HG03095 (cell line): ENCODE results near the gene ARMC2.
"Not testable (repeated sequence)": the region's sequence is repeated elsewhere in the genome, so short reads cannot be mapped to it uniquely, and the experiment has no call there.

Source experiments
- ATAC-seq: cut with Tn5 transposase; IDR thresholded peaks from one replicate; pipeline ENCODE4 v1.9.1; 2021; ENCODE audit warnings: moderate library complexity; ENCODE audit not compliant: unreplicated experiment

ARMC2 gene

DNA sequence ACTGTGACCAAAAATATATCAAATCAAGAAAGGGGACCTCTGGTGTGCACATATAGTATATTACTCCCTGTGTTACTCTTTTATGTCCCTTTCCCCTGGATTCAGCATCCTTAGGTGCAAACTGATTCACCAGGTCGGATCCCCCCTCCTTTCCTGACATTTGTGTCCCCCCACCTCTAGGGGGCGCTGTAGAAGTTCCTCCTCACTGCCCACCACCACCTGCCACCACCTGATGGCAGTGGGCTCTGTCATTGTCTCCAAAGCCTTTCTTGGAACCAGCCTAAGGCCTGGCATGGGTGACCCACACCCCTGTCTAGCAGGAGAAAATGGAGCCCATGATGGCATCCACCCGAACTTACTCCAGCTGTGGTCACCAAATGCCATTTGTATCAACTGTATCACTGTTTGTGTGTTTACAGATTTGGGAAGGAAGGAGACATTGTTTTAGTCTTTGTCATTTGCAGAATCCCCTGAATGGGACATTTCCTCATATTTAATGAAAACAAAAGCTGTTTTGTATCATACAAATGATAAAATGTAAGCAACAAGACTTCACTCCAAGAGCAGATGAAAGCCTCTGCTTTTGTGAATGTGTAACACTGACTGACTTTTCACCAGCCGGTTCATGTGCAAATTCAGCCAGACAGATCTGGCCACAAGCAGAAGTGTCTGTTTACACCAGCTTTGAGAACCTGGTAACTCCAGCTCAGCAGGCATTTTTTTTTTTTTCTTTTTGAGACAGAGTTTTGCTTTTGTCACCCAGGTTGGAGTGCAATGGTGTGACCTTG is 66.2 kb downstream of the ARMC2 start:
- no peak for ATAC-seq

GRCh38 chr6:108915258-108915657 is 67.0 kb downstream of the ARMC2 start:
- no peak for ATAC-seq

- ATAC-seq: no peak
Observed at GRCh38 chr6:108916026-108916686, 67.9 kb downstream of the ARMC2 start.

DNA sequence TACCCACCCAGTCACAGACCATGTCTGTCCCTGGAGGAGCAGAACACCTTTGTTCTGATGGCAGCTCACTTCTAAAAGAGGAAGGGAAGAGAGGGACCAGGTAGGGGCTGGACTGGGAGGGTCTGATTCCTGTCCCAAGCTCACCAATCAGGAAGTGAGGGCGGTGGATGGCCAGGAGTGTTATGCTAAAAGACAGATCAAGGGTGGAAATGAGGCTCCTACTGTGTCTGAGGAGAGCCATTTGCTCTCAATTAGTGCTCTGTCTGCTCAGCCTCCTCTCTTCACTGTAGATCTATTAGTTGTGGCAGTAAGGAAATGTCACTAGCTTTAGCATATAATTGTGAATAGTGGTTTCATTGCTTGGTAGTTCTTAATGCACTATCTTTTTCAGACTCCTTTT is 72.5 kb downstream of the ARMC2 start:
- ATAC-seq: no peak

GRCh38 chr6:108921547-108922361 is 73.5 kb downstream of the ARMC2 start:
- no peak for ATAC-seq

- ATAC-seq: no peak
Observed at GRCh38 chr6:108922499-108922898, 74.3 kb downstream of the ARMC2 start.

DNA sequence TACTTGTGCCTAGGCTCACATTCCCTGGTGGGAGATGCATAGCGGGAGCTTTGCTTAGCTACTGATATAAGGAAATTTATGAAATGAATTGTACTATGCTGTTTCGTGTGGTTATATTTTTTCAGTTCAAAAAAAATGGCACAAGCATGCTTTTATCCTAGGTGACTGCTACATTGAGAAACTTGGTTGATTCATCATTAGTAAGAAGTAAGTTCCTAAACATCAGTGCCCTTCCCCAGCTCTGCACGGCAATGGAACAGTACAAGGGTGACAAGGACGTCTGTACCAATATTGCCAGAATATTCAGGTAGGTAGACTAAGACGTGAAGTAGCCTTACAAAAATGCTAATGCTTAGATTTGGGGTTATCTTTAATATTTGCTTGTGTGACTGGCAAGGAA is 79.7 kb downstream of the ARMC2 start:
- ATAC-seq: no peak

DNA sequence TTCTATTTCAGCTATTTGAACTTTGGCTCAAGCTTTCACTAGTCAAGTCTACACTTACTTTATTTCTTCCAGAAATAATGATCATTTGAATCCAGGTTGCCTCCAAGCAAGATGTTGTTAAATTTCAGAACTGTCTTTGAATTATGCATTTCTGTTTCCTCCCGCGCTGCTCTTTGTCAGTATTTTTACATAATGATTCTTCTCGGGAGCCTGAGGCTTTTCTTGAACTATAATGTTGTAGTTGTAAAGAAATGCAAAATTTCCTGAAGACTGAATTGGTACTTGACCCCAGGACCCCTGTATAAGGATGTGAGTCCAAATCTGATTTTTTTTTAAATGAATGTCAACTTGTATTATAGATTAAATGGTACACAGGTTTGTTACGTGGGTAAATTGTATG is 80.4 kb downstream of the ARMC2 start:
- ATAC-seq: no peak

DNA sequence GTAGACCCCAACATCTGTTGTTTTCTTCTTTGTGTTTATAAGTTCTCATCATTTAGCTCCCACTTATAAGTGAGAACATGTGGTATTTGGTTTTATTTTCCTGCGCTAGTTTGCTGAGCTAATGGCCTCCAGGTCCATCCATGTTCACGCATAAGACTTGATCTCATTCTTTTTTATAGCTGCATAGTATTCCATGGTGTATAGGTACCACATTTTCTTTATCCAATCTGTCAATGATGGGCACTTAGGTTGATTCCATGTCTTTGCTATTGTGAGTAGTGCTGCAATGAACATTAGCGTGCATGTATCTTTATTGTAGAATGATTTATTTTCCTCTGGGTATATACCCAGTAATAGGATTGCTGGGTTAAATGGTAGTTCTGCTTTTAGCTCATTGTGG is 82.9 kb downstream of the ARMC2 start:
- not testable (repeated sequence) for ATAC-seq

DNA sequence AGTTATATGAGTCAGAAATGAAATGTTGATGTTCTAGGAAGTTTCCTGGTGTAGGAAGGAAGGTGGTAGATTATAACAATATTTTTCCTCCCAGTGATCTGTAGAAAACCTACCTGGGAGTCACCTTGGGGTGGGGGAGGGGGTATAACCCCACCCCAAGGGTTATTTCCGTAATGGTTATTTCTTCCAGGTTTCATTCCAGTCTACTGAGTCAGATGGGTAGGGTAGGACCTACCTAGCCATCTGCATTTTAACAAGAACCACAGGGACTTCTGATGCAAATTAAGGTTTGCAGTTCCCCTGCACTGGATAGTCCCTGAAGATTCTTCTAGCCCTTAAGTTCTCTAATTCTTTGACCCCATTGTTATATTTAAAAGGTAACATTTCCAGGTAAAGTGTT is 88.9 kb downstream of the ARMC2 start:
- no peak for ATAC-seq

- no peak for ATAC-seq
Observed at GRCh38 chr6:108940741-108941140, 92.5 kb downstream of the ARMC2 start.

DNA sequence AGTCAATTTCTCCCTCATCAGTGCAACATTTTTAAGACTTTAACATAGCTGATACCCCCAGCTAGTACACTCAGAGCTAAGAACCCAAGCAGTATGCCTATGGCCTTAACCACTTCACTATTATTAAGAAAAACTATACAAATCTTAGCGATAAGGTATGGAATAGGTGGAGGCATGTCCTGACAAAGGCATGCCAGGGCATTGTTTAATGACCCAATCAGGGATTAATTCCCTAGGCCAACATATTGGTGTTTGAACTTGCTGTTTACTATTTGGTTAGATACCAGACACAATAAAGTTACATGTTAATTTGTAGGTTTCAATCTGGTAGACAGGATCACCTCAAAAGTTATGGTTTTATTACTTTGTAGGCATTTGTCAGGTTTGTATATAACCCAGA is 93.1 kb downstream of the ARMC2 start:
- ATAC-seq: no peak

DNA sequence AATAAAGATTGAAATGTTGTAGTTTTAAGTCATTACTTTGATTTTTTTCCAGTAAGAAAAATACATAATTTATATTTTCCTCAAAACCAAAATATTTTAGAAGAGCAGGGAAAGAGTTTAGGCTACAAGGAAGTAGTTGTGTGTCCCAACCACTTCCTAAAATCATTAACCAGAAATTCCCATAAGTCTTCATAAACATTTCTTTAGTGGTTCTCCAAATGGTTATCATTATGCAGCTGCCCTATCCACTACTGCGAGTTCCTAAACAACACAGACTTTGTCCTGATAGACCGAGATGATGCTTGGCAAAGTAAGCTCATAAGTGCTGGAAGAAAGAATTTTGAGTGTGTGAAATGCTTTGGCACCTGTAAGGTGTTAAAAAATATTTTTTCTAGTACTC is 93.6 kb downstream of the ARMC2 start:
- ATAC-seq: no peak

GRCh38 chr6:108942556-108943492 is 94.6 kb downstream of the ARMC2 start:
- no peak for ATAC-seq

GRCh38 chr6:108944071-108944470 is 95.8 kb downstream of the ARMC2 start:
- ATAC-seq: no peak

DNA sequence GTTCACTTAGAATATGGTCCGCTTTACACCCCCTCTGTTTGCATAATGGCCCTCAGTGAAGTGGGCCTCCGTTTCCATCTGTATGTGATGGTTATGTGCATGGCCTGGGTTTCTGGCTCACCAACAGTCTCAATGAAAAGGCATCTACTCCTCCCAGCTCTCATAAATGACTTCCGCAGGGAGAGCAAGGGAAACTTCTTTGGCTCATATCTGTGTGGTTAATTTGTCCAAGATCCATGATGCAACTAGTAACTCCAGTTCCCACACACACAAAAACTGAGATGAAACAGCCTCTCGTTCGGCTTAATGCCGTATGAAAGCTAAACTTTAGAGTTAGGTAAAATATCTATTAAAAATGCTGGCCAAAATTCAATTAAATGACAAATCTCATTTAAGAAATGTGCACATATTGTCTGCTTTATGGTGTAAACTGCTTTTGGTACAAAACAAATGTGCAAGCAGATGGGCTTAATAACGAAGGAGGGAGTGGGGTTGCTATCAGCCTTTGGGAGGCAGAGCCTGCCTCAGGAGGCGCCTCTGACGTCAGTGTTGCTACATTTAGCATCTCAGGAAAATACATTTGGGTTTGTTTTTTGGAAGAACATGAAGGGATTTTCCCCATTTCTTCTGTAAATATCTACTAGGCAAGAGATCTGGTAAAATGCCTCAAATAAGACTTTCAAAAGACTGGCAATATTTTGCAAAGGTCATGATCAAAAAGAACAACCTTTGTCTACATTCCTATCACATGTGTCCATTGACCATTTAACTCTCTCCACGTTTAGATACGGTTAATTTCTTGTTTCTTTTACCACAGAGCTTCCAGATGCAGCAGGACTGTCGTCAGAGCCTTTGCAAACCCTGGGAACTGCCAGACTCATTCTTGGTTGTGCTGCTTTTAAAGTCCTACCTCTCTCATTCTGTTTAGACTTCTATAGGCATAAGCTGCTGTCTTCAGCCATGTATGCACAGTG is 96.8 kb downstream of the ARMC2 start:
- ATAC-seq: no peak

- ATAC-seq: no peak
Observed at GRCh38 chr6:108945681-108946159, 97.5 kb downstream of the ARMC2 start.

- no peak for ATAC-seq
Observed at GRCh38 chr6:108946695-108947094, 98.5 kb downstream of the ARMC2 start.

DNA sequence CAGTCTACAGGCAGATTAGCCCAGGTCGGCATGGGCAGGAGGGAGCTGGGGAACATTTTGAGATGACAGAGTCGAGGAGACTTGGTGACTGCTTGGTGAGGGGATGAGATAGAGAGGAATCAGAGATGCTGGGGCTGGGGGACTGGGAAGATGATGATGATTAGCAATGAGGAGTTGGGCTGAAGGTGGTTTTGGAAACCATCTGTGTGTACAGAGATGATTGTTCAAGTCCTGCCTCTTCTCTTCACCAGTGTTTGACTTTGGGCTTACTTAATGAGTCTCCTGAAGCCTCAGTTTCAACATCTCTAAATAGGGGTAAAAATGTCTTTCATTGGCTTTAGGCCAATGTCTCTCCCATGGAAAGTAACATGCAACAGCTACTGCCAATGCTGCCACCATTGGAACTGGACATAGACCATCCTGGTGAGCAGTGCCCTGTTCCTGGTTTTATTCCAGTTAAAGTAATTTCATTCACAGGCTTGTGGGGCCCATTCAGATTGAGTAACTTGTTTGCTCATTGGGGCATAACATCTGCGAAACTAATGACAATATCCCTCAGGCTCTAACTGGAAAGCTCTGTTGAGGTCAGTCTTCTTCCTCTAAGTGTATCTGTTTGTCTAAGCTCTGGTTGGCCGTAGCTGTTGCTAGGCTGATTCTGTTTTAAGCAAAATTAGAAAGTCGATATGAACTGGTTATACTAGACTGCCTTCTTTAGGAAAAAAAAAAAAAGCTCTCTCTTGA is 99.1 kb downstream of the ARMC2 start:
- ATAC-seq: no peak
